ENCODE results near the gene ZMPSTE24. TPM values are rescaled to one million over a fixed set of nuclear protein-coding genes. Genes with fewer than 3 reads are reported as not detected.
"Not testable (repeated sequence)": the region's sequence is repeated elsewhere in the genome, so short reads cannot be mapped to it uniquely, and the experiment has no call there.

Gene ZMPSTE24
- total RNA-seq (2014; rRNA removed; shearing (Covaris generic); ENCODE audit: low replicate concordance): 22.0 and 50.9 TPM in 2 replicates

- Histone ChIP-seq H3K79me2 (ENCODE audit: low read length) (peaks cover 63% of the 10 kb centered on the region), H3K4me3 (ENCODE audit: low read length) (peak within 1 kb of the TSS; percentile 93), H3K4me1 (ENCODE audit: low read length) (peaks cover 24% of the 10 kb centered on the region), H3K9me2 (replicated peaks; ENCODE audit: insufficient read depth, low read length) (no peaks in the 10 kb centered on the region), H3K27me3 (ENCODE audit: low read length) (no peaks in the 10 kb centered on the region), H4K20me1 (ENCODE audit: insufficient read depth, low read depth, low read length) (no peaks in the 10 kb centered on the region), H3K9ac (ENCODE audit: low read length) (peak within 1 kb of the TSS; percentile 93), H3K27ac (ENCODE audit: low read length) (peak within 1 kb of the TSS; percentile 85), H3K9me3 (ENCODE audit: low read length) (no peaks in the 10 kb centered on the region), H3K36me3 (ENCODE audit: insufficient read depth, low read length) (peaks cover 20% of the 10 kb centered on the region), H3K4me2 (ENCODE audit: low read depth, low read length, poor library complexity, severe bottlenecking) (peak within 1 kb of the TSS; percentile 96), H2AFZ (ENCODE audit: low read length) (peak within 1 kb of the TSS; percentile 66)
- peak; percentile 99 for DNase-seq
These were observed at the start of gene ZMPSTE24 for GRCh38 chr1:40257688-40258444. ZMPSTE24 (plus strand) TSS chr1:40258236; CDS start chr1:40258272, 36 bp downstream.

- no peak overlapping the region for H3K4me3 ChIP-seq (ENCODE audit: low read length)
These were observed 47.4 kb upstream of the ZMPSTE24 start for GRCh38 chr1:40210511-40211204.

GRCh38 chr1:40218333-40218732, 39.7 kb upstream of the ZMPSTE24 start:
- Histone ChIP-seq H3K27me3 (ENCODE audit: low read length) (no peaks in the 10 kb centered on the region), H4K20me1 (ENCODE audit: insufficient read depth, low read depth, low read length) (no peaks in the 10 kb centered on the region), H2AFZ (ENCODE audit: low read length) (no peak overlapping the region), H3K4me2 (ENCODE audit: low read depth, low read length, poor library complexity, severe bottlenecking) (no peak overlapping the region), H3K9ac (ENCODE audit: low read length) (no peak overlapping the region), H3K79me2 (ENCODE audit: low read length) (peaks cover 64% of the 10 kb centered on the region), H3K36me3 (ENCODE audit: insufficient read depth, low read length) (peaks cover 9% of the 10 kb centered on the region; the same call in 1 of the 2 replicates), H3K27ac (ENCODE audit: low read length) (peak overlapping the region; percentile 50; the same call in 1 of the 2 replicates), H3K4me3 (ENCODE audit: low read length) (no peak overlapping the region), H3K9me2 (replicated peaks; ENCODE audit: insufficient read depth, low read length) (no peaks in the 10 kb centered on the region), H3K4me1 (ENCODE audit: low read length) (peaks cover 53% of the 10 kb centered on the region), H3K9me3 (ENCODE audit: low read length) (no peaks in the 10 kb centered on the region)
- DNase-seq: no peak

More at GRCh38 chr1:40210511-40211204, 47.4 kb upstream of the ZMPSTE24 start:
- Histone ChIP-seq H3K27ac (ENCODE audit: low read length) (no peak overlapping the region), H3K4me2 (ENCODE audit: low read depth, low read length, poor library complexity, severe bottlenecking) (no peak overlapping the region), H3K4me1 (ENCODE audit: low read length) (no peaks in the 10 kb centered on the region), H3K9ac (ENCODE audit: low read length) (no peak overlapping the region), H3K9me3 (ENCODE audit: low read length) (no peaks in the 10 kb centered on the region), H3K9me2 (replicated peaks; ENCODE audit: insufficient read depth, low read length) (no peaks in the 10 kb centered on the region), H4K20me1 (ENCODE audit: insufficient read depth, low read depth, low read length) (no peaks in the 10 kb centered on the region), H3K27me3 (ENCODE audit: low read length) (no peaks in the 10 kb centered on the region), H3K36me3 (ENCODE audit: insufficient read depth, low read length) (peaks cover 25% of the 10 kb centered on the region), H2AFZ (ENCODE audit: low read length) (no peak overlapping the region), H3K79me2 (ENCODE audit: low read length) (peaks cover 85% of the 10 kb centered on the region)
- no peak for DNase-seq

- not testable (repeated sequence) for H3K4me3 ChIP-seq (ENCODE audit: low read length); H3K9me3 ChIP-seq (ENCODE audit: low read length); H3K9ac ChIP-seq (ENCODE audit: low read length); H3K27me3 ChIP-seq (ENCODE audit: low read length); DNase-seq; H3K9me2 ChIP-seq (replicated peaks; ENCODE audit: insufficient read depth, low read length); H3K36me3 ChIP-seq (ENCODE audit: insufficient read depth, low read length); H2AFZ ChIP-seq (ENCODE audit: low read length); H4K20me1 ChIP-seq (ENCODE audit: insufficient read depth, low read depth, low read length); H3K4me2 ChIP-seq (ENCODE audit: low read depth, low read length, poor library complexity, severe bottlenecking); H3K27ac ChIP-seq (ENCODE audit: low read length)
- peaks cover 60% of the 10 kb centered on the region for H3K4me1 ChIP-seq (ENCODE audit: low read length)
- H3K79me2 ChIP-seq (ENCODE audit: low read length): peaks cover 67% of the 10 kb centered on the region
These were observed 36.5 kb upstream of the ZMPSTE24 start for GRCh38 chr1:40221471-40221905.

GRCh38 chr1:40221977-40222772, 35.9 kb upstream of the ZMPSTE24 start:
- Histone ChIP-seq H3K9ac (ENCODE audit: low read length) (no peak overlapping the region), H2AFZ (ENCODE audit: low read length) (no peak overlapping the region), H3K27ac (ENCODE audit: low read length) (peak overlapping the region; percentile 3; the same call in 1 of the 2 replicates), H3K9me3 (ENCODE audit: low read length) (no peaks in the 10 kb centered on the region), H3K36me3 (ENCODE audit: insufficient read depth, low read length) (peaks cover 9% of the 10 kb centered on the region; the same call in 1 of the 2 replicates), H3K79me2 (ENCODE audit: low read length) (peaks cover 69% of the 10 kb centered on the region), H3K4me1 (ENCODE audit: low read length) (peaks cover 60% of the 10 kb centered on the region), H3K9me2 (replicated peaks; ENCODE audit: insufficient read depth, low read length) (no peaks in the 10 kb centered on the region), H3K4me3 (ENCODE audit: low read length) (no peak overlapping the region), H4K20me1 (ENCODE audit: insufficient read depth, low read depth, low read length) (no peaks in the 10 kb centered on the region), H3K27me3 (ENCODE audit: low read length) (no peaks in the 10 kb centered on the region), H3K4me2 (ENCODE audit: low read depth, low read length, poor library complexity, severe bottlenecking) (peak overlapping the region; percentile 8)
- no peak for DNase-seq

- H3K9ac ChIP-seq (ENCODE audit: low read length): no peak overlapping the region
- H3K4me2 ChIP-seq (ENCODE audit: low read depth, low read length, poor library complexity, severe bottlenecking): no peak overlapping the region
- no peak for DNase-seq
- H3K27ac ChIP-seq (ENCODE audit: low read length): no peak overlapping the region
- no peak overlapping the region for H3K4me3 ChIP-seq (ENCODE audit: low read length)
- no peaks in the 10 kb centered on the region for H3K27me3 ChIP-seq (ENCODE audit: low read length)
- peaks cover 16% of the 10 kb centered on the region; the same call in 1 of the 2 replicates for H3K36me3 ChIP-seq (ENCODE audit: insufficient read depth, low read length)
- H4K20me1 ChIP-seq (ENCODE audit: insufficient read depth, low read depth, low read length): no peaks in the 10 kb centered on the region
- H2AFZ ChIP-seq (ENCODE audit: low read length): no peak overlapping the region
- H3K9me3 ChIP-seq (ENCODE audit: low read length): no peaks in the 10 kb centered on the region
- peaks cover 46% of the 10 kb centered on the region for H3K4me1 ChIP-seq (ENCODE audit: low read length)
- peaks cover 66% of the 10 kb centered on the region for H3K79me2 ChIP-seq (ENCODE audit: low read length)
- no peaks in the 10 kb centered on the region for H3K9me2 ChIP-seq (replicated peaks; ENCODE audit: insufficient read depth, low read length)
These were observed 34.0 kb upstream of the ZMPSTE24 start for GRCh38 chr1:40224040-40224439.

GRCh38 chr1:40226192-40226591, 31.8 kb upstream of the ZMPSTE24 start:
- peaks cover 21% of the 10 kb centered on the region; the same call in 1 of the 2 replicates for H3K36me3 ChIP-seq (ENCODE audit: insufficient read depth, low read length)
- H3K27ac ChIP-seq (ENCODE audit: low read length): no peak overlapping the region
- H4K20me1 ChIP-seq (ENCODE audit: insufficient read depth, low read depth, low read length): no peaks in the 10 kb centered on the region
- no peaks in the 10 kb centered on the region for H3K9me2 ChIP-seq (replicated peaks; ENCODE audit: insufficient read depth, low read length)
- H3K9ac ChIP-seq (ENCODE audit: low read length): no peak overlapping the region
- H3K27me3 ChIP-seq (ENCODE audit: low read length): no peaks in the 10 kb centered on the region
- H2AFZ ChIP-seq (ENCODE audit: low read length): no peak overlapping the region
- no peak overlapping the region for H3K4me2 ChIP-seq (ENCODE audit: low read depth, low read length, poor library complexity, severe bottlenecking)
- no peaks in the 10 kb centered on the region for H3K9me3 ChIP-seq (ENCODE audit: low read length)
- peaks cover 34% of the 10 kb centered on the region for H3K4me1 ChIP-seq (ENCODE audit: low read length)
- no peak for DNase-seq
- H3K79me2 ChIP-seq (ENCODE audit: low read length): peaks cover 47% of the 10 kb centered on the region
- H3K4me3 ChIP-seq (ENCODE audit: low read length): no peak overlapping the region
